ENCODE measurements around the gene SBF2.

DNA sequence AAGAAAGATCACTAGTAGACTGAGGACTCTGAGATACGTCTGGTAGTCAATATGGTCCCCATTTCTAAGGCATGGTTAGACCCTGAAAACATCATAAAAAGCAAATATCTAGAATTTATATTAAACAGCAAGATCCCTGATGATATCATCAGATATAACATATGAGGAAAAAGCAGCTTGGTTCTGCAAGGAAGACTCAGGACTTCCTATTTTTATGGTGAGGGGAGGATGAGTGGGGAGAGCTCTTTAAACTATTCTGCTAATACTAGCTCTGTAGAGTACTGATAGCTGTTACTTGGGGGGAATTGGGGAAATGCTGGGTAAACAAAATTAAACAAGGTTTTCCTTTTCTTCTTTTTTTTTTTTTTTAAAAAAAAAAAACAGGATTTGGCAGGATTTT is 394.3 kb downstream of the SBF2 start:
- TF ChIP-seq DR1 (CRISPR knock-in tag; IDR thresholded peaks at IDR 0.05) = no peak
- TF ChIP-seq TARDBP (CRISPR knock-in tag; IDR thresholded peaks at IDR 0.05) = no peak
- TF ChIP-seq, protein P1, sequence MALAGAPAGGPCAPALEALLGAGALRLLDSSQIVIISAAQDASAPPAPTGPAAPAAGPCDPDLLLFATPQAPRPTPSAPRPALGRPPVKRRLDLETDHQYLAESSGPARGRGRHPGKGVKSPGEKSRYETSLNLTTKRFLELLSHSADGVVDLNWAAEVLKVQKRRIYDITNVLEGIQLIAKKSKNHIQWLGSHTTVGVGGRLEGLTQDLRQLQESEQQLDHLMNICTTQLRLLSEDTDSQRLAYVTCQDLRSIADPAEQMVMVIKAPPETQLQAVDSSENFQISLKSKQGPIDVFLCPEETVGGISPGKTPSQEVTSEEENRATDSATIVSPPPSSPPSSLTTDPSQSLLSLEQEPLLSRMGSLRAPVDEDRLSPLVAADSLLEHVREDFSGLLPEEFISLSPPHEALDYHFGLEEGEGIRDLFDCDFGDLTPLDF (CRISPR knock-in tag; IDR thresholded peaks at IDR 0.05) = no peak
- TF ChIP-seq PTBP1 (IDR thresholded peaks at IDR 0.05; ENCODE audit: low read depth, low read length, poor library complexity, severe bottlenecking) = no peak
- TF ChIP-seq, protein P2, sequence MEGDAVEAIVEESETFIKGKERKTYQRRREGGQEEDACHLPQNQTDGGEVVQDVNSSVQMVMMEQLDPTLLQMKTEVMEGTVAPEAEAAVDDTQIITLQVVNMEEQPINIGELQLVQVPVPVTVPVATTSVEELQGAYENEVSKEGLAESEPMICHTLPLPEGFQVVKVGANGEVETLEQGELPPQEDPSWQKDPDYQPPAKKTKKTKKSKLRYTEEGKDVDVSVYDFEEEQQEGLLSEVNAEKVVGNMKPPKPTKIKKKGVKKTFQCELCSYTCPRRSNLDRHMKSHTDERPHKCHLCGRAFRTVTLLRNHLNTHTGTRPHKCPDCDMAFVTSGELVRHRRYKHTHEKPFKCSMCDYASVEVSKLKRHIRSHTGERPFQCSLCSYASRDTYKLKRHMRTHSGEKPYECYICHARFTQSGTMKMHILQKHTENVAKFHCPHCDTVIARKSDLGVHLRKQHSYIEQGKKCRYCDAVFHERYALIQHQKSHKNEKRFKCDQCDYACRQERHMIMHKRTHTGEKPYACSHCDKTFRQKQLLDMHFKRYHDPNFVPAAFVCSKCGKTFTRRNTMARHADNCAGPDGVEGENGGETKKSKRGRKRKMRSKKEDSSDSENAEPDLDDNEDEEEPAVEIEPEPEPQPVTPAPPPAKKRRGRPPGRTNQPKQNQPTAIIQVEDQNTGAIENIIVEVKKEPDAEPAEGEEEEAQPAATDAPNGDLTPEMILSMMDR (CRISPR knock-in tag; IDR thresholded peaks at IDR 0.05) = no peak
- TF ChIP-seq, protein P3, sequence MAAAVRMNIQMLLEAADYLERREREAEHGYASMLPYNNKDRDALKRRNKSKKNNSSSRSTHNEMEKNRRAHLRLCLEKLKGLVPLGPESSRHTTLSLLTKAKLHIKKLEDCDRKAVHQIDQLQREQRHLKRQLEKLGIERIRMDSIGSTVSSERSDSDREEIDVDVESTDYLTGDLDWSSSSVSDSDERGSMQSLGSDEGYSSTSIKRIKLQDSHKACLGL (CRISPR knock-in tag; IDR thresholded peaks at IDR 0.05) = no peak
- TF ChIP-seq ZBTB8A (CRISPR knock-in tag; IDR thresholded peaks at IDR 0.05; ENCODE audit: borderline replicate concordance, low read depth) = no peak
- TF ChIP-seq NPAS2 (CRISPR knock-in tag; IDR thresholded peaks at IDR 0.05; ENCODE audit: borderline replicate concordance) = no peak
